Measurements from ENCODE around the gene HTRA3.

HTRA3 gene

GRCh38 chr4:8303081-8303480 is 33.5 kb downstream of the HTRA3 start:
- TF ChIP-seq ZNF274 (IDR thresholded peaks at IDR 0.05; ENCODE audit: low read depth, low read length): no peak
- no peak overlapping the region for H3K4me3 ChIP-seq (ENCODE audit: low read length)

GRCh38 chr4:8303485-8304281 is 34.1 kb downstream of the HTRA3 start:
- no peak overlapping the region for H3K4me3 ChIP-seq (ENCODE audit: low read length)

GRCh38 chr4:8304827-8305695 is 35.5 kb downstream of the HTRA3 start:
- no peak overlapping the region for H3K4me3 ChIP-seq (ENCODE audit: low read length)

More at GRCh38 chr4:8303485-8304281, 34.1 kb downstream of the HTRA3 start:
- no peak for TF ChIP-seq ZNF274 (IDR thresholded peaks at IDR 0.05; ENCODE audit: low read depth, low read length)

GRCh38 chr4:8305851-8306471 is 36.4 kb downstream of the HTRA3 start:
- no peak for TF ChIP-seq ZNF274 (IDR thresholded peaks at IDR 0.05; ENCODE audit: low read depth, low read length)
- no peak overlapping the region for H3K4me3 ChIP-seq (ENCODE audit: low read length)

More at GRCh38 chr4:8304827-8305695, 35.5 kb downstream of the HTRA3 start:
- no peak for TF ChIP-seq ZNF274 (IDR thresholded peaks at IDR 0.05; ENCODE audit: low read depth, low read length)

- H3K4me3 ChIP-seq (ENCODE audit: low read length): no peak overlapping the region
- no peak for TF ChIP-seq ZNF274 (IDR thresholded peaks at IDR 0.05; ENCODE audit: low read depth, low read length)
These were observed 37.0 kb downstream of the HTRA3 start for GRCh38 chr4:8306511-8307021.

GRCh38 chr4:8307121-8307520 is 37.6 kb downstream of the HTRA3 start:
- no peak for TF ChIP-seq ZNF274 (IDR thresholded peaks at IDR 0.05; ENCODE audit: low read depth, low read length)

GRCh38 chr4:8307714-8308113 is 38.2 kb downstream of the HTRA3 start:
- no peak for TF ChIP-seq ZNF274 (IDR thresholded peaks at IDR 0.05; ENCODE audit: low read depth, low read length)

More at GRCh38 chr4:8307121-8307520, 37.6 kb downstream of the HTRA3 start:
- no peak overlapping the region for H3K4me3 ChIP-seq (ENCODE audit: low read length)

GRCh38 chr4:8308144-8308543 is 38.6 kb downstream of the HTRA3 start:
- TF ChIP-seq ZNF274 (IDR thresholded peaks at IDR 0.05; ENCODE audit: low read depth, low read length): no peak
- no peak overlapping the region for H3K4me3 ChIP-seq (ENCODE audit: low read length)

More at GRCh38 chr4:8307714-8308113, 38.2 kb downstream of the HTRA3 start:
- H3K4me3 ChIP-seq (ENCODE audit: low read length): no peak overlapping the region

GRCh38 chr4:8308856-8309771 is 39.6 kb downstream of the HTRA3 start:
- TF ChIP-seq ZNF274 (IDR thresholded peaks at IDR 0.05; ENCODE audit: low read depth, low read length): no peak
- no peak overlapping the region for H3K4me3 ChIP-seq (ENCODE audit: low read length)

GRCh38 chr4:8310306-8310705 is 40.8 kb downstream of the HTRA3 start:
- no peak for TF ChIP-seq ZNF274 (IDR thresholded peaks at IDR 0.05; ENCODE audit: low read depth, low read length)
- H3K4me3 ChIP-seq (ENCODE audit: low read length): no peak overlapping the region

GRCh38 chr4:8311101-8312068 is 41.8 kb downstream of the HTRA3 start:
- no peak for TF ChIP-seq ZNF274 (IDR thresholded peaks at IDR 0.05; ENCODE audit: low read depth, low read length)

GRCh38 chr4:8312069-8312445 is 42.5 kb downstream of the HTRA3 start:
- TF ChIP-seq ZNF274 (IDR thresholded peaks at IDR 0.05; ENCODE audit: low read depth, low read length): no peak
- H3K4me3 ChIP-seq (ENCODE audit: low read length): no peak overlapping the region

More at GRCh38 chr4:8311101-8312068, 41.8 kb downstream of the HTRA3 start:
- H3K4me3 ChIP-seq (ENCODE audit: low read length): no peak overlapping the region
